ENCODE measurements around the gene ZNF362.

The ZNF362 gene

DNA sequence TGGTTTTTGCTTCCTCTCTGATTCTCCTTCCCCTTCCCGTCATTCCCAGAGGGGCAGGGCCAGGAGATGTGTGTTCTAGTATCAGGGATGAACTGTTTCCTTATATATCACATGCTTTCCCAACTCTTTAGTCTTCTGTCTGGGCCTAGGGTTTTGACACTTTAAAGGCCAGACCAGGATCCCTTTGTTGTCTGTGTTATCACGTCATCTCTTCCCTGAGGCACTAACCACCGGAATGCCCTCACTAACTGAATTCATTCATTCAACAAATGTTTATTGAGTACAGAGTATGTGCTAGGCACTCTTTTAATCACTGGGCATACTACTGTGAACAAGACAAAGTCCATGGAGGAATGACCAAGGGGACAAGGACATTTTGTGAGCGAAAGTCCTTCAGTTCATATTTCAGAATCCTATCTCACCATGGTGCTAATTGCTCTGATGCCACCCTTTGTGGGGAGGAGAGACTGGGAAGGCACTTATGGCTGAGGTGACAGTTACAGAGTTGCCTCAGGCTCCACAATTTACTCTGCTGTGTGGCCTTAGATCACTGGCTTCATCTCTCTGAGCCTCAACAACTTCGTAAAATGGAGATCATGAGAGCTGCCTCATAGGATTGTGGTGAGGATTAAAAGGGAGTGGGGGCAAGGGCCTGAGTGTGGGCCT is 12.0 kb upstream of the ZNF362 start:
- DNase-seq (ENCODE audit: low read depth in 2 of 2) = no peak

DNA sequence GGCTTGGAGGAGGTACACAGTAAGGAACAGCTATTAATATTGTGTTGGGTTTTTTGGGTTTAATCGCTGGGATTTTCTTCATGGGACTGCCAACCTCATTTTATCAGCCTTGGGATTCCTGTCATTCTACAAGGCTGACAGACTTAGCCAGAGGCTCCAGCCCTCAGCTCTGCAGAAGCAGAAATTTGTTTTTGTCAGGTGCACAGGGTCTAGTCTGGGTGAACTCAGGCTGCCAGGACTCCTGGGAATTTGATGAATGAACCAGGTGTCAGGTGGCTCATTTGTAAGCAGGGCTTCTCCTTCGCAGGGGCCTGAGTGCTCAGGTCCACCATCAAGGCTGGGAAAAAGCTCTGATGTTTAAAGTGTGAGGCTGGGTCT is 11.5 kb upstream of the ZNF362 start:
- DNase-seq (ENCODE audit: low read depth in 2 of 2) = no peak

DNA sequence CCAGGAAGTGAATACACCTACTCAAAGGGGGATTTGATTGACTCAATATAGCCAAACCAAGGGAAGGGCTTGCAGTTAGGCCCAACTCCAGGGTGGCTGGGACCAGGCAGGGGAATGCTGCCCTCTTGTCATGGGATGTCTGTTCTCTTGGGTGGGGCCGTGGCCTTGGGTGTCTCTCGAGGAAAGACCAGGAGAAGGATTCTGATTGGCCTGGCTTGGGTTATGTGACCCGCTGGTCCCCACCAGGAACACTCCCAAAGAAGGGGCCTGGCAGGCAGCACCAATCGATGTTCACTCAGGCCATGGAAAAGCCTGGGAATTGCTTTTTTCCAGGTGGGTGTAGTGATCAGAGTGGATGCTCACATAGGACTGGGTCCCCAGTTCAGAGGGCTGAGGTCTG is 10.1 kb upstream of the ZNF362 start:
- DNase-seq (ENCODE audit: low read depth in 2 of 2) = no peak

DNA sequence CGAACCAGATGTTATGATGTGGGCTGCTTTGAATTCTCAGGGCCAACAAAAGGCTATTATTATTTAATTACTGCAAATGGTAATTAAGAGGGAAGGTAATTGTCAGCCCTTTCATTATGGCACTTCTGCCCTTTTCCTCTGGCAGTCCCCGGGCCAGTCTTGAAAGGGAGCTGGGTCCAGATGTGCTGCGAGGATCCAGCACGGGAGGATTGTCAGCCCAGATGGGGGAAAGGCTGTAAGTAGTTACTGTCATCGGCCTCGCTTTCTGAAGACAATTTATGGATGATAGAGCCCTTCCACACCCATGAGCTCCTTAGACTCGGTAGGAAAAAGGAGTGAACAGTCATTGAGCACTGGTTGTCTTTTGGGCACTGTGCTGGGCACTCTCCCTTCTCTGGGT is 8.7 kb upstream of the ZNF362 start:
- DNase-seq (ENCODE audit: low read depth in 2 of 2) = no peak

DNA sequence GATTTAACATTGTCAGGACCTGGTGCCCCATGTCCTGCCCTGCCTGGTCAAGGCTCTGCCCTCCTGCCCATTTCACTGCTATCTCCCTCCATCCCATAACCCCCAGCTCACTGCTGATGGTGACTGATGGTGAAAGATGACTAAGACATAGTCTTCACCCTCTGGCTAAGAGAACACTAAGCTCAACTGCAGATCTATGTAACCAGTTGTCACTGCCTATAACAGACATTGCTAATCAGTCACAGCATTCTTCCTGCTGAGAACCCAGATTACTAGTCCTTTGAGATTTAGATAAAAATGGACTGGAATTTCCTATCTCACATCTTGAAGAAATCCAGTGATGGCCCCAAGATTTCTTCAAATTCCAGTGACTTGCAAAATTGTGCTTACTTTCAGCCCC is 8.0 kb upstream of the ZNF362 start:
- DNase-seq (ENCODE audit: low read depth in 2 of 2) = no peak

DNA sequence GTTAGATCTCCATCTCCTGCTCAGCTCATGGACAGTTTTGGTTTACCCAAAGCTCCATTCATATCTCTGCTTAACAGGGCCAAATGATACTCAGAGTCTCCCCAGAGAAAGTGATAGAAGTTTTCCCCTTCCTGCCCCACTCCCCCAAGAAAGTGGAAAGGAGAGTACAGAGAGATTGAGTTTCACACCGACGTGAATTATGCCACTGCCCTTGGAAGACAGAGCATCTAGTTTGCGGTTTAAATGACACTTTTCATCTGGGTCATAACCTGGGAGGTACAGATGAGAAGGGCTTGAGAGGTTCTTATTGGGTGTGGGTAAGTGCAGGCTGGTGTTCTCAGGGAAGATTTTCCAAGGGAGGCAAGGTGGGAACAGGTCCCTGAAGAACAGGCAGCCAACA is 6.9 kb upstream of the ZNF362 start:
- no peak for DNase-seq (ENCODE audit: low read depth in 2 of 2)

DNA sequence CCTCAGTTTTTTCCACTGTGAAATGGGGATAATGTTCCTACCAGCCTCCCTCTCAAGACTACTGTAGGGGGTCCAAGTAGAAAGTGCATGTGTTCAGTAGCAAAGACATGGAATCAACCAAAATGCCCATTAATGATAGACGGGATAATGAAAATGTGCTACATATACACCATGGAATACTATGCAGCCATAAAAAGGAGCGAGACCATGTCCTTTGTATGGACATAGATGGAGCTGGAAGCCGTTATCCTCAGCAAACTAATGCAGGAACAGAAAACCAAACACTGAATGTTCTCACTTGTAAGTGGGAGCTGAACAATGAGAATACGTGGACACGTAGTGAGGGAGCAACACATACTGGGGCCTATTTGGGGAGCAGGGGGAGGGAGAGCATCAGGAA is 6.1 kb upstream of the ZNF362 start:
- no peak for DNase-seq (ENCODE audit: low read depth in 2 of 2)

DNA sequence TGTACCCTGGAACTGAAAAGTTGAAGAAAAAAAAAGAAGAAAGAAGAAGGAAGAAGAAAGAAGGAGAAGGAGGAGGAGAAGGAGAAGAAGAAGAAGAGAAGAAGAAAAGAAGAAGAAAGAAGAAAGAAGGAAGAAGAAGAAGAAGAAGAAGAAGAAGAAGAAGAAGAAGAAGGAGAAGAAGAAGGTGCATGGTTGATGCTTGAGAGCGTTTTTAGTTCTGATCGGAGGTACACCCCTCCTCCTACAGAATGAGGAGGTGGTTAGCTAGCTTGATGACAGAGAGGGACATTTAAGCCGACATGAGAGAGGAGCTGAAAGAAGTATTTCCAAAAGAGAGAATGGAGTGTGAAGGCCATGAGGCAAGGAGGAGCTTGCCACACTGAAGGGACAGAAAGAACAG is 5.6 kb upstream of the ZNF362 start:
- DNase-seq (ENCODE audit: low read depth in 2 of 2) = no peak

DNA sequence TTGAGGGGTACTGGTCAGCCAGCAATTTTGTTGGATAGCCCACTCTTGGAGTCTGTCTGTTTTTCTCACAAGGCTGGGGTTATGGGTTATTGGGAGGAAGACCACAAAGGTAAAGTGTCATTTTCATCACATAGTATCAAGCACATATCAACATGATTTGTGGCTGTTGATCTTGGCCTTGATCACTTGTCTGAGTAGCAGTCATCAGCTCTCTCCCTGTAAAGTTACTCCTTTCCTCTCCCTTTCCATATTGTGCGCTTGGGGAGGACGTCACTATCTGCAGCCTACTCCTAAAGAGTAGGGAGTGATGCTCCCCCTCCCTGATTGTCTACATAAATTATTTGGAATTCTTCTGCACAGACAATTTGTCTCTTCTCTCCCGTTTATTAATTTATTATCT is 1.8 kb upstream of the ZNF362 start:
- no peak for DNase-seq (ENCODE audit: low read depth in 2 of 2)

DNA sequence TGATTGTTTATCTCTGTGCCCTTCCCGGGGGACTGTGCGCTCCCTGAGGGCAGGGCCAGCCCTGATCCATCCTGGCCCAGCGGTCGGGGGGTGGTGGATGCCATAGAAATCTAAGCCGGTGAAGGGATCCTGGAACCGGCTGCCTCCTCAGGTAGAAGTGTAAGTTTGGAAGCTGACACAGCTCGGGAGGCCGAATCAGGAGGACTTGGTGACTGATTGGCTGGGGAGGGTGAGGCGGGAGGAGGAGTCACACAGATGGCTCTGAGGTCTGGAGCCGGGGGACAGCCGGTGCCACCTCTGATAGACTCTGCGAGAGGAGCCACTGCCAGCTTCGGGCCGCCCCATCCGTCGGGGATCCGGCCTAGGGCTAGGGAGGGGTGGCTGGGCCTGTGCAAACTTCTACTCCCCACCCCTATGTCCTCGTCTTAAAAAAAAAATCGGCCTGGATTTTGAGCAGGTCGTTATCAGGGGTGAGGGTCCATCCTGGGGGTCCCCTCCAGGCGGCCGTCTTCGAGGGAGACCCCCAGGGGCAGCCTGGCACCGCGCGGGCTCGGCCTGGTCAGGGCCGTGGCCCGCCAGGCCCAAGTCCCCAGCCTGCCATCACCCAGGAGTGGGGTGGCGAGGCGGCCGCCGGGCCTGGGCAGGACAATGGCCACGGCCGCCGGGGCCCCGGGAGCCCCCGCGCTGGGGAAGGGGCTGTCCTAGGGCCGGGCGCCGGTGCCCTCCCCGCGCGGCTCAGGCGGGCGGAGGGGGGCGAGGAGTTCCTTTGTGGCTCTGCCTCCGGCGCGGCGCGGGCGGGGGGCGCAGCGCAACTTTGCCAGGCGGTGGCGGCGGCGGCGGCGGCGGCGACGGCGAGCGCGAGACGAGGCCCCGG is 708 bp upstream of the ZNF362 start:
- DNase-seq (ENCODE audit: low read depth in 2 of 2) = no peak

DNA sequence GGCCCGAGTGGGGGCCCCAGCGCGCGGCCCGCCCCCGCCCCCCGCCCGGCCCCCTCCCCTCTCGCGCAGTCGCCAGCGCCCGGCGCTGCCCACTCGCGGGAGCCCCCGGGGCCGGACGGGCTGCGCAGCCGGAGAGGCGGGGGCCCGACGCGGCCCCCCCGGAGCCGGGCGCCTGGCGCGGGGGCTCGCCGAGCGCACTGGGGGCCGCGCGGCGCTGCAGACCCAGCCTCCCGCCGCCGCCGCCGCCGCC is 146 bp upstream of the ZNF362 start:
- DNase-seq (ENCODE audit: low read depth in 2 of 2) = no peak

DNA sequence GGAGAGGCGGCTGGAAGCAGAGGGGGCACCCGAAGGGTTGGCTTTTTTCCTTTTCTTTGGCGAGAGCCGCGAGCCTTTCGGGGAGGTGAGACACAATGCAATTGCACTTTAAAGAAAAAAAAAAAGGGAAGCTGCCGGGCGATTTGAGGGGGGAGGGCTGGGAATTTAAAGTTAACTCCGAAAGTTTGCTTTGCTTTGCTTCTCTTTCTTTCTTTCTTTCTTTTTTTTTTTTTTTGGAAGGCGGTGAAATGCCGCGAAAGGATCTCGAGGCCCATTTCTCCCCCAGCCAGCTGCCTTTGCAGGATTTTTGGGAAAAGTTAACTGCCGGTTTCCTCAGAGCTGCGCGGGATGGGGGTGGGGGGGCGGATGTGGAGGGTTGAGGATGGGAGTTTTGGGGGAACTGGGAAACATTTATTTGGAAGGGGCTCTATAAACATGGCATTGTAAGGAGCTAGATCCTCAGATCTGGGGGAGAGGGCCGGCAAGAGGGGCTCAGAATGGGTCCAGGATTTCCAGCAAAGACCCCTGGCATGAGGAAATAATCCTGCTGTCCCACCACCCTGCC is 997 bp downstream of the ZNF362 start:
- no peak for DNase-seq (ENCODE audit: low read depth in 2 of 2)

DNA sequence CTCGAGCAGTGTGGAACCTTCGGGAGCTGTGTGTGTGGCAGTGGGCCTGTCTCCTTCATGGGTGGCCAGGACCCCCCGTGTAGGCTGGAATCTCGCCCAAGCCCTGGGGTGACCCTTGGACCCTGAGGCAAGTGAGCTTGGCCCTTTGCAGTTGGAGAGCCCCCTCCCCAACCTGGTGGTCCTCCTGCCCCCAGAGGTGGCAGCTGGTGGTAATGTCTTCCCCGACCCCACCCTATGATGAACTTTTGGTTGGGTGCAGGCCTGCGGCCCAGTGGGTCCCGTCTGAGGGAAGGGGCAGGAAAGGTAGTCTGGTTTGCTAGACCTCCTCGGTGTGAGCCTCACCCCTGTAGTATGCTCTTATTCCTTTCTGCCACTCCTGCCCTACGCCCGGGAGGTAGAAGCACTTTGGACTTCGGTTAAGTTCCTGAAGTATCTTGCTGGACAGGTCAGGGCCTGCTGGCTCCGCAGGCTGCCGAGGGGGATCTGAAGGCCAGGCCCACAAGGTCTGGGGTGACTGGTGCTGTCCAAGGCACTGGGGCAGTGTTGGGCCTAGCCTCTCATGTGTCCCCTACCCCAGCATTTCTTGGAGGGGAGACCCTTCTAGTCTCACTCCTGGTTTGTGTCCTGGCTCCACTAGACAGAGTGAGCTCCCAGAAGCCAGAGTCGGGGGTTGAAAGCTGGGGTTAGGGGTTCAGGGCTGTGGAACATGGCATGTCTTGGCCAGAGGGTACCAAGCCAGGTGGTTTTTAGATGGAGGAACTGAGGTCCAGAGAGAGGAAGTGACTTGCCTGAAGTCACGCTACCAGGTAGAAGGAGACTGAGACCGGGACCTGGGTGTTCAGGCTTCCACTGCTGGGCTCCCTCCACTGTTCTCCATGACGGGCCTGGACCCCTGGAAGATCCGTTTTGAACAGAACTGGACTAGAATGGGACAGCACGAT is 1.8 kb downstream of the ZNF362 start:
- DNase-seq (ENCODE audit: low read depth in 2 of 2) = no peak

DNA sequence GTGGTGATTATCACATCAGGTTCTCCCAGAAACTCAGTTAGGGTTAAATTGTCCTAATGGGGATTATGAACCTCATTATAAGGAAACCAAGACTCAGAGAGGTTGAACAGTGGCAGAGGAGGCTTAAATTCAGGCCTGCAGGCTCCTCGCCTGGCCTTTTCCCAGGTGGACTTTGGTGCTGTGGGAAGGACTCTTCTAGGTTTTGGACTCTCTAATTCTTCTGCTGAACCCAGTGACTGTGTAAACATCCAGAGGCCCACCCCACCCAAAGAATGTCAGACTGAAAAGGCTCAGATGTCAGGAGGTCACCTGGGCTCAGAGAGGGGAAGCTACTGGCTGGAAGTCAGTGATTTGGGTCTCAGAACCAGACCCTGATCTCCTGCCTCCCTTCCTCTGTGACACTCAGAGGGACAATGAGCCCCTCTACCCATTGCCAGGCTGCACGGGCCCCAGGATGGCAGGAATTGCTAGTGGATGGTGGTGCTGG is 2.5 kb downstream of the ZNF362 start:
- DNase-seq (ENCODE audit: low read depth in 2 of 2) = no peak

DNA sequence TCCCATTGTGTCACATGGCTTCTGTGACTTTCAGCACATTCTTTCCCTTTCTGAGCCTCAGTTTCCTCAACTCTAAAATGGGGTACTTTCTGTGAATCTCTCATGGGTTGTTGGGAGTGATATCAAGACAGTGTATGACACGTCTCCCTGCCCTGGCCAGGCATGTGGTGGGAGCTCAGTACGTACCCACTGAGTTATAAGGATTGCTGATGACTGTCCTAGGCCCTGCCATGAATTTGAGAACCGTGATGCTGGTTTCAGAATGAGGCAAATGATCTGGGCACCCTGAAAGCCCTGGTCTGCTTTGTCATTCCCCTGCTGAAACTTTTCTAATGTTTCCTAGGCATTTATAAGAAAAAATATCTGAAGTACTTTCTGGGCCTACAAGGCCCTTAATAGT is 3.6 kb downstream of the ZNF362 start:
- no peak for DNase-seq (ENCODE audit: low read depth in 2 of 2)

DNA sequence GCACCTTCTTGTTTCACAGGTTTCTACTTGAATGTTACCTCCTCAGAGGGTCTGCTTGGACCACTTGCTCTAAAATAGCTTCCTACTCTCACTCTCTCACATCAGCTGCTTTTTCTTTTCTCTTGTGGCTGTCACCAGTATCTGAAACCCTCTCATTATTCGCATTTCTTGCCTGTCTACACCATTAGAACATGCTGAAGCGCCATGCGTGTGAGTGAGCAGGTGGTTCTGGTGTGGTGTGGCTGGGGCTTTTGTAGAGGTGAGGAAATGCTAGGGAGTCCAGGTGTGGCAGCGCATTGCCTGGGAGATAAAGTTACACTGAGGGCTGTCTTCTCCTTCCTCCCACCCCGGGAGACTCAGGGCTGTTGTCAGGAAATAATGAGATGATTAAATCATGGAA is 4.1 kb downstream of the ZNF362 start:
- DNase-seq (ENCODE audit: low read depth in 2 of 2) = no peak

DNA sequence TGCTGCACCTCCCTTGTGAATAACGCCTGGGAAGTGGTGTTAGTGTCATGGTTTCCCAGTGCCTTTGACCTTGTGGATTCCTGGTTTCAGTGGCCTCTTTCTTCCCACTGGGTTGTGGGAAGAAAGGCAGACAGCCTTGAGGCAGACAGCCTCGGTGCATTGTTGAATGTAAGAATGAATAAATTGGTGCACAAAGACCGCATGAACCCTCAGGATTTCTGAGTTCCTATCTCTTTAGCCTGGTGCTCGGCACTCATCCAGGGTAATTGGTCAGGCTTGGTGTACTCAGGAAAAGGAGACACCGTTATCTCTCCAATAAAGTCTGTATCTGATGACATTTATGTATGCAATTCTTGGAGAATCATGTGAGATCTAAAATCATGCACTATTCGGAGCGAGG is 5.1 kb downstream of the ZNF362 start:
- DNase-seq (ENCODE audit: low read depth in 2 of 2) = no peak

DNA sequence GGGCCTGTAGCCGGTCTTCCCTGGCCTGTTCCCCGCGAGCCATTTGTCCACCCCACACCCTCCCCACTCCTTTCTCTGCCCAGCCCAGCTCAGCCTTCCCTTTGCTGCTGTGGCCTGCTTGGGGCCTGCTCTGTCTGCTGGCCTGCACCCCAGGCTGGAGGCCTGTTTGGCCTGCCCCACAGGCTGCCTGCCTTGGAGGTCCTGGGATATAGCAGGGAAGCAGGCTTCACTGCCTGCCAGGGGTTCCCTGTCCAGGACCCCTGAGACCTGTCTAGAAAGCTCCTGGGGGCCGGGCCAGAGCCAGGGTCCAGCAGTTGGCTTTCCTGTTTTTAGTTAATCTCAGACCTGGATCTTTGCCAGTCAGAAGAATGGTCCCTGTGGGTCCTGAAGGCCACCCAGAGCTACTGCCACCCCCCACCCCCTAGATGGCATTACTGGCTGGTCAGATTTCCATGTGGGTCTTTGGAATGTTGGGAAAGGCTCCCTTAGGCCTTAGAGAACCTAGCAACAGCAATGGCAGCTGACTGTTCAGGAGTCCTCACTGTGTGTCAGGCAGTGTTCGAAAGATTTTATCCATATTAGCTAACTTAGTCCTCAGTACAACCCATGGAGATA is 7.7 kb downstream of the ZNF362 start:
- DNase-seq (ENCODE audit: low read depth in 2 of 2) = no peak

DNA sequence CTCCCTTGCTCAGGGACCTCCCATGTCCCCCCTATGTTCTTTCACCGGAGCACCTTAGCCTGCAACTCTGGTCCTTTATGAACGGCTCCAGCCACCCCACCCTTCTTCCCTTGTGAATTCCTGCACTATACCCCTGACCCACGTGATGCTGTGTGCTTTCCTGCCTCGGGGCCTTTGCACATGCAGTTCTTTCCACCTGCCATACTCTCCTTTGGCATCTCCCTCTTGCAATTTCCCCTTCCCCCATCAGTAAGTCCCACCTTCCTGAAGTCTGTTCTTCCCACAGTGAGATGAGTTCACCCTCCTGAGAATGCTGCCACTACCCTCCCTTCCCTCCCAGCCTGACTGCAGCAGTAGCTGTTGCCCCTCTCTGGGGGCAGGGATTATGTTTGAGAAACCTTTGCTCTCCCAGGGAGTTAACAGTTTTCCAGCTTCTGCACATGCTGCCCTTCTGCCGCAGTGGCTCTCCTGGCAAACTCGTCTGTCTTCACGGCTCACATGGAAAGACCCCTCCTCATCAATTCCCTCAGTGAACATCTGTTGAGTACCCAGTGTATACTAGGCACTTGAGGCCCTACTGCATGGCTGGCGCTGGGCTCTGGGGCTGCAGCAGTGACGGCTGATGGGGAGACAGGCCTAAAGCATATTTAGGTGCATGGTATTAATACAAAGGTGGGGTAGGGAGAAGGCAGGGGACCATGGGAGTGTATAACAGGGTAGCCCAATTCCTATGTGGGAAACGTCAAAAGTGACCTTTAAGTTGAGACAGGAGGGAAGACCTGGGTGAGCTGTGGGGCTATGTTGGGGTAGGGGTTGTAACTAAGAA is 9.7 kb downstream of the ZNF362 start:
- DNase-seq (ENCODE audit: low read depth in 2 of 2) = no peak

DNA sequence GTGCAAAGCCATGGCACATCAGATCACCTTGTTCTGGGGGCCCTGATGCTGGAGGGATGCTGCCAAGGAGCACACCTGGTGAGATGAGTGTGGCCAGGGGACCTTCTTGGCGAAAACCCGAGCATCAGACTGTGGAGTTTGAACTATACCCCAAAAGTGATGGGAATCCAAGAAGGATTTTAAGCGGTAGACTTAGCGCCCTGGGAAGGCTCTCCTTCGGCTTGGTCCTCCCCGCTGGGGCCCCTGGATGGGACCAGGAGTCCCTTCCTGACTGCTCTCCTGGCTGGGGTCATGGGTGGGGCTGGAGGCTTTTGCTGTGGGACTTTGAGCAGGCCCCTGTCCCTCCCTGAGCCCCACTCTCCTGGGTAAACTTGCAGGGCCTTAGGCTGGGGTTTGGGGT is 10.5 kb downstream of the ZNF362 start:
- DNase-seq (ENCODE audit: low read depth in 2 of 2) = no peak

All from fibroblast of skin of left quadriceps (primary cell).